ENCODE results near the gene PSMC1.

DNA sequence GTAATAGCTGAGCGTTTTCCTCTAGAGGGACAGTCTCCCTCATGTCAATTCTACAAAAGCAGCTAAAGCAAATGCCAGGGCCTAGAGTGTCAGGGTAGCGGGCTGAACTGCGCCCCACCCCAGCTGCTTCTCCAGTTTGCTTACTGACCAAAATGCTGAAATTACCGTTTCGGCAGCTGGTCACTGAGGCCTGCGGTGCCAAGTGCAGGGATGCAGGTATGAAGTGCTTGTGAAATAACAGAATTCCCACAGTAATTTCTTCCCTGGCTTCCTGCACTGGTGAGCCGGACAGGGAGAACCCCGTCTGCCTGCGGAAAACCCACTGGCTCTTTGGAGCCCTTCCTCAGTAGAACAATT, 19.1 kb downstream of the PSMC1 start:
- TF ChIP-seq, protein P1, sequence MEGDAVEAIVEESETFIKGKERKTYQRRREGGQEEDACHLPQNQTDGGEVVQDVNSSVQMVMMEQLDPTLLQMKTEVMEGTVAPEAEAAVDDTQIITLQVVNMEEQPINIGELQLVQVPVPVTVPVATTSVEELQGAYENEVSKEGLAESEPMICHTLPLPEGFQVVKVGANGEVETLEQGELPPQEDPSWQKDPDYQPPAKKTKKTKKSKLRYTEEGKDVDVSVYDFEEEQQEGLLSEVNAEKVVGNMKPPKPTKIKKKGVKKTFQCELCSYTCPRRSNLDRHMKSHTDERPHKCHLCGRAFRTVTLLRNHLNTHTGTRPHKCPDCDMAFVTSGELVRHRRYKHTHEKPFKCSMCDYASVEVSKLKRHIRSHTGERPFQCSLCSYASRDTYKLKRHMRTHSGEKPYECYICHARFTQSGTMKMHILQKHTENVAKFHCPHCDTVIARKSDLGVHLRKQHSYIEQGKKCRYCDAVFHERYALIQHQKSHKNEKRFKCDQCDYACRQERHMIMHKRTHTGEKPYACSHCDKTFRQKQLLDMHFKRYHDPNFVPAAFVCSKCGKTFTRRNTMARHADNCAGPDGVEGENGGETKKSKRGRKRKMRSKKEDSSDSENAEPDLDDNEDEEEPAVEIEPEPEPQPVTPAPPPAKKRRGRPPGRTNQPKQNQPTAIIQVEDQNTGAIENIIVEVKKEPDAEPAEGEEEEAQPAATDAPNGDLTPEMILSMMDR (IDR thresholded peaks at IDR 0.05), result no peak
- TF ChIP-seq POLR2A (IDR thresholded peaks at IDR 0.05), result no peak
